Lower lobe of right lung (tissue), 2 donors: Measurements from ENCODE around the gene ZNF33A. TPM values are rescaled to one million over a fixed set of nuclear protein-coding genes. Genes with fewer than 3 reads are reported as not detected.
A peak's percentile ranks its signal among the peaks of the same experiment; 100 is the strongest.
"Not testable (repeated sequence)": the region's sequence is repeated elsewhere in the genome, so short reads cannot be mapped to it uniquely, and the experiment has no call there.

ENCODE experiments used
- ATAC-seq, 2 donors: fragments of 200-7000 bp; cut with Tn5 transposase; one replicate each; pipeline ENCODE4 v1.9.1; 2020 to 2022; ENCODE audit warnings: mild to moderate bottlenecking in 2 of 2, moderate library complexity in 2 of 2
- DNase-seq: peaks from one replicate; pipeline ENCODE4 v3.0.0-alpha.2; 2020
- H3K27ac ChIP-seq: fragments of 200-600 bp; one replicate; pipeline ENCODE4 v1.8.0; 2022
- H3K27me3 ChIP-seq: fragments of 200-600 bp; one replicate; pipeline ENCODE4 v1.8.0; 2022; ENCODE audit warnings: low read depth
- H3K36me3 ChIP-seq: fragments of 200-600 bp; one replicate; pipeline ENCODE4 v1.8.0; 2022; ENCODE audit warnings: mild to moderate bottlenecking
- H3K4me1 ChIP-seq: fragments of 200-600 bp; one replicate; pipeline ENCODE4 v1.8.0; 2022
- H3K4me3 ChIP-seq: fragments of 200-600 bp; one replicate; pipeline ENCODE4 v1.8.0; 2022; ENCODE audit warnings: mild to moderate bottlenecking
- H3K9me3 ChIP-seq: fragments of 200-600 bp; one replicate; pipeline ENCODE4 v1.8.0; 2022
- CTCF ChIP-seq: fragments of 200-600 bp; IDR thresholded peaks from one replicate; pipeline ENCODE4 v1.8.0; 2022; ENCODE audit warnings: antibody characterized with exemption, mild to moderate bottlenecking
- intact Hi-C: fragments of 100-400 bp; cut with DNase I; formaldehyde crosslinking; loops from one replicate; pipeline ENCODE4 v1.11.0; 2022
- total RNA-seq: library from RNA; stranded (reverse); fragmentation: NEBNext Ultra II Directional; extraction: Animal tissue kit (Norgen Biotek cat#: 25700); gene quantifications from one replicate; pipeline ENCODE4 v1.2.1, GENCODE V29; 2021
- donor health status: DM: no; HTN: yes; CAD: no; lungs with severe emphysema.

ZNF33A gene
- total RNA-seq, 1 donor from 2014 or later: 30.2 TPM

GRCh38 chr10:38007551-38007950 is 2.9 kb upstream of the ZNF33A start:
- DNase-seq (no peak), ATAC-seq (no peak)
- Histone ChIP-seq H3K36me3 (no peaks in the 10 kb centered on the region), H3K4me1 (peaks cover 10% of the 10 kb centered on the region), H3K27ac (no peak overlapping the region), H3K9me3 (no peaks in the 10 kb centered on the region), H3K4me3 (no peak overlapping the region), H3K27me3 (no peaks in the 10 kb centered on the region)
- TF ChIP-seq CTCF: no peak
- intact Hi-C loops: no loop called here

GRCh38 chr10:38007991-38008390 is 2.5 kb upstream of the ZNF33A start:
- Histone ChIP-seq H3K4me3 (no peak overlapping the region), H3K4me1 (peaks cover 10% of the 10 kb centered on the region), H3K36me3 (no peaks in the 10 kb centered on the region), H3K27ac (no peak overlapping the region), H3K27me3 (no peaks in the 10 kb centered on the region), H3K9me3 (no peaks in the 10 kb centered on the region)
- DNase-seq (no peak), ATAC-seq (no peak)
- no peak for TF ChIP-seq CTCF
- intact Hi-C loops: no loop called here

- intact Hi-C loops: no loop called here
- peaks cover 79% of the 10 kb centered on the region for H3K36me3 ChIP-seq
Observed at GRCh38 chr10:38016354-38016753, 5.9 kb downstream of the ZNF33A start.

GRCh38 chr10:38019124-38019523 is 8.6 kb downstream of the ZNF33A start:
- H3K9me3 ChIP-seq, ATAC-seq, DNase-seq, H3K27me3 ChIP-seq, H3K4me1 ChIP-seq, intact Hi-C loops, H3K27ac ChIP-seq, H3K4me3 ChIP-seq: not testable (repeated sequence)
- peaks cover 94% of the 10 kb centered on the region for H3K36me3 ChIP-seq

More at GRCh38 chr10:38016354-38016753, 5.9 kb downstream of the ZNF33A start:
- H3K4me3 ChIP-seq: no peak overlapping the region
- DNase-seq: no peak
- peaks cover 4% of the 10 kb centered on the region for H3K9me3 ChIP-seq
- H3K4me1 ChIP-seq: peaks cover 8% of the 10 kb centered on the region
- no peak for TF ChIP-seq CTCF
- no peaks in the 10 kb centered on the region for H3K27me3 ChIP-seq
- no peak for ATAC-seq
- H3K27ac ChIP-seq: no peak overlapping the region

GRCh38 chr10:38025283-38025682 is 14.8 kb downstream of the ZNF33A start:
- intact Hi-C loops: no loop called here
- no peaks in the 10 kb centered on the region for H3K4me1 ChIP-seq
- TF ChIP-seq CTCF: no peak
- H3K4me3 ChIP-seq: no peak overlapping the region
- H3K27ac ChIP-seq: no peak overlapping the region
- ATAC-seq (peak in 1 of 2 donors; percentile 17), DNase-seq (no peak)
- H3K36me3 ChIP-seq: peaks cover 95% of the 10 kb centered on the region
- H3K27me3 ChIP-seq: no peaks in the 10 kb centered on the region
- no peaks in the 10 kb centered on the region for H3K9me3 ChIP-seq

- H3K36me3 ChIP-seq: peaks cover 91% of the 10 kb centered on the region
Observed at GRCh38 chr10:38027986-38028385, 17.5 kb downstream of the ZNF33A start.

More at GRCh38 chr10:38027986-38028385, 17.5 kb downstream of the ZNF33A start:
- Histone ChIP-seq H3K27me3 (no peaks in the 10 kb centered on the region), H3K27ac (no peak overlapping the region), H3K4me1 (no peaks in the 10 kb centered on the region), H3K9me3 (no peaks in the 10 kb centered on the region), H3K4me3 (no peak overlapping the region)
- TF ChIP-seq CTCF: no peak
- no peak for DNase-seq
- no peak for ATAC-seq
- intact Hi-C loops: no loop called here
